Measurements from ENCODE around the gene SLC12A2.

DNA sequence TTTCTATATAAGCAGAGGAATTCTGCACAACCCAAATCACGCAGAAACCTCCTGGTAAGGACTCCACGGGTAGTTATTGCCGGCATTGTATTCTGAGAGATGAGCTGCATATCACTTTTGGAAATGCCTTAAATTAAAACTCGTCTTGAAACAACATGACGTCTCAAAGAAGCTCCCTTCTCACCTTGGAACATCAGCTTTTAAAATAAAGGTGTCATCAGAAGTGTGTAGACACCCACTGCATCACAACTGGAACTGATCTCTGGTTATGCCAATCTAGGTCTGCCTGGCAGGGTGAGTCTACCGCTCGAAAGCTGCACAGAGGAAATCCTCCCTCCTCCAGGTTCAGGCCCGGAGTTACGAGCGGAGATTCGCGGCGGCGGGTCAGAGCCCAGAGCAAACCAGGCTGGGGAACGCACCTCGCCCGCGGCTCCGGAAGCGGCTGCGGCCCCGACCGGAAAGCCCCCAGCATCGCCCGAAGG, 974 bp upstream of the SLC12A2 start:
- TF ChIP-seq POLR2AphosphoS5 (IDR thresholded peaks at IDR 0.05; ENCODE audit: borderline replicate concordance, low read depth, low read length) (no peak), EZH2 (IDR thresholded peaks at IDR 0.05) (no peak)
